H9 (cell line): Measurements from ENCODE around the gene RAD1. TPM values are rescaled to one million over a fixed set of nuclear protein-coding genes. Genes with fewer than 3 reads are reported as not detected.

Experiments used
- DNase-seq: peaks from one replicate; pipeline ENCODE4 v3.0.0-alpha.2; 2017
- H2AFZ ChIP-seq: one replicate; pipeline ENCODE4 v1.6.1; 2013; ENCODE audit warnings: mild to moderate bottlenecking, low read length, control low read depth, moderate library complexity
- H2AK5ac ChIP-seq: 2 replicates; pipeline ENCODE4 v1.6.1; 2013; ENCODE audit warnings: low read length, control low read depth, mixed read lengths; ENCODE audit not compliant: insufficient read length
- H2BK120ac ChIP-seq: one replicate; pipeline ENCODE4 v1.6.1; 2013; ENCODE audit warnings: low read depth, mild to moderate bottlenecking, low read length, control low read depth, inconsistent platforms; ENCODE audit not compliant: poor library complexity, severe bottlenecking
- H2BK12ac ChIP-seq: 2 replicates; pipeline ENCODE4 v1.6.1; 2013; ENCODE audit warnings: low read length, control low read depth, mixed read lengths, low read depth; ENCODE audit not compliant: insufficient read length
- H2BK15ac ChIP-seq: 2 replicates; pipeline ENCODE4 v1.6.1; 2013; ENCODE audit warnings: low read depth, low read length, control low read depth
- H2BK20ac ChIP-seq: one replicate; pipeline ENCODE4 v1.6.1; 2013; ENCODE audit warnings: low read depth, mild to moderate bottlenecking, low read length, control low read depth, inconsistent platforms; ENCODE audit not compliant: poor library complexity, severe bottlenecking
- H2BK5ac ChIP-seq: 2 replicates; pipeline ENCODE4 v1.6.1; 2013; ENCODE audit warnings: low read length, control low read depth, mixed read lengths; ENCODE audit not compliant: insufficient read length
- H3K14ac ChIP-seq: 2 replicates; pipeline ENCODE4 v1.6.1; 2013; ENCODE audit warnings: low read length, control low read depth; ENCODE audit not compliant: insufficient read depth
- H3K18ac ChIP-seq: 2 replicates; pipeline ENCODE4 v1.6.1; 2013; ENCODE audit warnings: low read depth, mild to moderate bottlenecking, mixed read lengths, low read length, control low read depth; ENCODE audit not compliant: insufficient read length
- H3K23ac ChIP-seq: 2 replicates; pipeline ENCODE4 v1.6.1; 2013; ENCODE audit warnings: low read length, control low read depth, mixed read lengths, low read depth; ENCODE audit not compliant: insufficient read length
- H3K23me2 ChIP-seq: 2 replicates; pipeline ENCODE4 v1.6.1; 2013; ENCODE audit warnings: low read depth, mild to moderate bottlenecking, mixed read lengths, low read length, control low read depth; ENCODE audit not compliant: insufficient read length, poor library complexity, severe bottlenecking
- H3K27ac ChIP-seq: 2 replicates; pipeline ENCODE4 v1.5.1; 2013; ENCODE audit warnings: low read length, control low read depth, mixed read lengths, low read depth; ENCODE audit not compliant: insufficient read length
- H3K27me3 ChIP-seq: 2 replicates; pipeline ENCODE4 v1.6.1; 2013; ENCODE audit warnings: low read length, control low read depth, inconsistent platforms; ENCODE audit not compliant: insufficient read depth
- H3K4ac ChIP-seq: 2 replicates; pipeline ENCODE4 v1.6.1; 2013; ENCODE audit warnings: low read depth, mild to moderate bottlenecking, control low read depth, inconsistent platforms, low read length, moderate library complexity
- H3K4me1 ChIP-seq: 2 replicates; pipeline ENCODE4 v1.6.1; 2013; ENCODE audit warnings: low read length, control low read depth, inconsistent platforms; ENCODE audit not compliant: insufficient read depth
- H3K4me2 ChIP-seq: 2 replicates; pipeline ENCODE4 v1.6.1; 2013; ENCODE audit warnings: low read length, control low read depth, mixed read lengths; ENCODE audit not compliant: insufficient read length, insufficient read depth
- H3K56ac ChIP-seq: 2 replicates; pipeline ENCODE4 v1.6.1; 2013; ENCODE audit warnings: low read depth, mild to moderate bottlenecking, mixed read lengths, low read length, control low read depth; ENCODE audit not compliant: insufficient read length
- H3K79me1 ChIP-seq: 2 replicates; pipeline ENCODE4 v1.6.1; 2013; ENCODE audit warnings: low read depth, mild to moderate bottlenecking, moderate library complexity, low read length, control low read depth, inconsistent platforms; ENCODE audit not compliant: insufficient read depth, poor library complexity, severe bottlenecking
- H3K79me2 ChIP-seq: 2 replicates; pipeline ENCODE4 v1.6.1; 2013; ENCODE audit warnings: low read length, control low read depth, inconsistent platforms; ENCODE audit not compliant: insufficient read depth
- H3K9ac ChIP-seq: 2 replicates; pipeline ENCODE4 v1.6.1; 2013; ENCODE audit warnings: low read length, control low read depth, mixed read lengths; ENCODE audit not compliant: insufficient read length; ENCODE audit errors: extremely low read depth
- H3K9me3 ChIP-seq: one replicate; pipeline ENCODE4 v1.6.1; 2013; ENCODE audit warnings: low read depth, low read length, inconsistent platforms; ENCODE audit not compliant: control insufficient read depth
- H3T11ph ChIP-seq: one replicate; pipeline ENCODE4 v1.6.1; 2013; ENCODE audit warnings: mild to moderate bottlenecking, low read length, control low read depth, inconsistent platforms
- H4K20me1 ChIP-seq: one replicate; pipeline ENCODE4 v1.6.1; 2013; ENCODE audit not compliant: control insufficient read depth, insufficient read length, insufficient read depth
- H4K5ac ChIP-seq: 2 replicates; pipeline ENCODE4 v1.6.1; 2013; ENCODE audit warnings: low read depth, mild to moderate bottlenecking, mixed read lengths, low read length, control low read depth; ENCODE audit not compliant: insufficient read length
- H4K8ac ChIP-seq: replicated peaks from 2 replicates; pipeline ENCODE4 v1.6.1; 2013; ENCODE audit warnings: low read length, control low read depth, mixed read lengths, low read depth; ENCODE audit not compliant: insufficient read length
- H4K91ac ChIP-seq: 2 replicates; pipeline ENCODE4 v1.6.1; 2013; ENCODE audit warnings: low read depth, mild to moderate bottlenecking, moderate library complexity, mixed read lengths, low read length, control low read depth; ENCODE audit not compliant: insufficient read length
- H3K27ac Mint-ChIP-seq, 3 experiments: 2 replicates in 2 of 3; 3 replicates in 1 of 3; pipeline ENCODE4 v1.8.0; 2020 to 2021; ENCODE audit warnings: mixed read lengths in 3 of 3, mild to moderate bottlenecking in 1 of 3, moderate library complexity in 1 of 3
- H3K27me3 Mint-ChIP-seq: 2 replicates; pipeline ENCODE4 v1.8.0; 2021; ENCODE audit warnings: low read depth, mild to moderate bottlenecking, moderate library complexity, mixed read lengths
- H3K36me3 Mint-ChIP-seq, 3 experiments: 2 replicates in 2 of 3; 3 replicates in 1 of 3; pipeline ENCODE4 v1.8.0; 2020 to 2021; ENCODE audit warnings: low read depth in 3 of 3, mixed read lengths in 3 of 3; ENCODE audit not compliant: insufficient read depth in 1 of 3
- H3K4me1 Mint-ChIP-seq, 2 experiments: 2 replicates each; pipeline ENCODE4 v1.8.0; 2020; ENCODE audit warnings: mixed read lengths in 2 of 2
- H3K4me3 Mint-ChIP-seq, 2 experiments: 2 replicates in 1 of 2; 3 replicates in 1 of 2; pipeline ENCODE4 v1.8.0; 2020 to 2021; ENCODE audit warnings: mild to moderate bottlenecking in 2 of 2, mixed read lengths in 2 of 2, moderate library complexity in 1 of 2
- H3K9me3 Mint-ChIP-seq, 2 experiments: 2 replicates in 1 of 2; 3 replicates in 1 of 2; pipeline ENCODE4 v1.8.0; 2020; ENCODE audit warnings: mild to moderate bottlenecking in 2 of 2, mixed read lengths in 2 of 2, moderate library complexity in 1 of 2
- total RNA-seq: library from RNA; stranded (reverse); gene quantifications from 2 replicates; pipeline ENCODE4 v1.2.1, GENCODE V29; 2021
- TF ChIP-seq, protein P1 (sequence below): fragments of 200-600 bp; sonication (generic); conservative IDR thresholded peaks from 3 replicates; pipeline ENCODE4 v1.8.0; 2021; ENCODE audit warnings: antibody characterized with exemption, mild to moderate bottlenecking

RAD1 gene
- total RNA-seq, 1 experiment from 2014 or later: 39.5 TPM

DNA sequence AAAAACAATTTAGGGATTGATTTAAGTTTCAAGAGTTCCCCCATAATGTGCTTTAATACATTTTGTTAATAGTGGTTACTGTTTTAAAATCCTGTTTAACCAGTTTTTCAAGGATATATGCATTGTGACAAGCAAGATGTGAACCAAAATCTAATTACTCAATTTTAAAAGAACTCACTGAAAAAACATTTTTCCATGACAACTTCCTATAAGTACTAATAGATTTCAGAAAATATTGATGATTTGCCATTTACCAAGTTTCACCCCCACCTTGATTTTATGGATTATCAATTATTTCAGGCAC is 9.1 kb upstream of the RAD1 start:
- Histone ChIP-seq H2BK120ac (no peak overlapping the region), H2BK20ac (no peak overlapping the region), H3K79me2 (no peaks in the 10 kb centered on the region), H3K27me3 (no peaks in the 10 kb centered on the region), H3K4me2 (no peak overlapping the region), H4K8ac (no peak overlapping the region), H3K79me1 (no peaks in the 10 kb centered on the region), H3K18ac (no peak overlapping the region), H3T11ph (no peak overlapping the region), H3K9ac (no peak overlapping the region), H2AK5ac (no peak overlapping the region), H3K14ac (no peak overlapping the region), H3K4ac (no peak overlapping the region), H3K23me2 (no peaks in the 10 kb centered on the region), H3K23ac (no peak overlapping the region), H3K27ac (no peak overlapping the region), H2AFZ (no peak overlapping the region), H4K5ac (no peak overlapping the region), H2BK12ac (no peak overlapping the region), H4K91ac (no peak overlapping the region), H4K20me1 (no peaks in the 10 kb centered on the region), H3K56ac (no peak overlapping the region), H2BK5ac (no peak overlapping the region), H3K4me1 (no peaks in the 10 kb centered on the region), H3K9me3 (no peaks in the 10 kb centered on the region), H2BK15ac (no peak overlapping the region)
- Mint-ChIP-seq H3K4me1 (peaks cover 5 to 7% of the 10 kb centered on the region in 2 experiments; a peak in 3 of 4 replicates), H3K36me3 (peaks cover 34 to 74% (median 69%) of the 10 kb centered on the region in 3 experiments), H3K4me3 (no peak overlapping the region), H3K27ac (no peak overlapping the region; a peak in 1 of 7 replicates), H3K27me3 (no peaks in the 10 kb centered on the region), H3K9me3 (no peaks in the 10 kb centered on the region; a peak in 1 of 5 replicates)
- DNase-seq: no peak
- TF ChIP-seq, protein P1, sequence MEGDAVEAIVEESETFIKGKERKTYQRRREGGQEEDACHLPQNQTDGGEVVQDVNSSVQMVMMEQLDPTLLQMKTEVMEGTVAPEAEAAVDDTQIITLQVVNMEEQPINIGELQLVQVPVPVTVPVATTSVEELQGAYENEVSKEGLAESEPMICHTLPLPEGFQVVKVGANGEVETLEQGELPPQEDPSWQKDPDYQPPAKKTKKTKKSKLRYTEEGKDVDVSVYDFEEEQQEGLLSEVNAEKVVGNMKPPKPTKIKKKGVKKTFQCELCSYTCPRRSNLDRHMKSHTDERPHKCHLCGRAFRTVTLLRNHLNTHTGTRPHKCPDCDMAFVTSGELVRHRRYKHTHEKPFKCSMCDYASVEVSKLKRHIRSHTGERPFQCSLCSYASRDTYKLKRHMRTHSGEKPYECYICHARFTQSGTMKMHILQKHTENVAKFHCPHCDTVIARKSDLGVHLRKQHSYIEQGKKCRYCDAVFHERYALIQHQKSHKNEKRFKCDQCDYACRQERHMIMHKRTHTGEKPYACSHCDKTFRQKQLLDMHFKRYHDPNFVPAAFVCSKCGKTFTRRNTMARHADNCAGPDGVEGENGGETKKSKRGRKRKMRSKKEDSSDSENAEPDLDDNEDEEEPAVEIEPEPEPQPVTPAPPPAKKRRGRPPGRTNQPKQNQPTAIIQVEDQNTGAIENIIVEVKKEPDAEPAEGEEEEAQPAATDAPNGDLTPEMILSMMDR: no peak
